ENCODE results near the gene EGFLAM.

GRCh38 chr5:38472541-38472940, 214.2 kb downstream of the EGFLAM start:
- no peak for TF ChIP-seq EZH2 (IDR thresholded peaks at IDR 0.05)
- TF ChIP-seq POLR2AphosphoS5 (IDR thresholded peaks at IDR 0.05; ENCODE audit: borderline replicate concordance, low read depth, low read length) = no peak

All from SK-N-MC (cell line).